ENCODE measurements around the gene EIF4B. TPM values are rescaled to one million over a fixed set of nuclear protein-coding genes. Genes with fewer than 3 reads are reported as not detected.

Gene EIF4B
- total and polyA plus RNA-seq, 2 donors (not counting 1 experiment from before 2014, with no cell fraction given): 252 to 674 TPM

DNA sequence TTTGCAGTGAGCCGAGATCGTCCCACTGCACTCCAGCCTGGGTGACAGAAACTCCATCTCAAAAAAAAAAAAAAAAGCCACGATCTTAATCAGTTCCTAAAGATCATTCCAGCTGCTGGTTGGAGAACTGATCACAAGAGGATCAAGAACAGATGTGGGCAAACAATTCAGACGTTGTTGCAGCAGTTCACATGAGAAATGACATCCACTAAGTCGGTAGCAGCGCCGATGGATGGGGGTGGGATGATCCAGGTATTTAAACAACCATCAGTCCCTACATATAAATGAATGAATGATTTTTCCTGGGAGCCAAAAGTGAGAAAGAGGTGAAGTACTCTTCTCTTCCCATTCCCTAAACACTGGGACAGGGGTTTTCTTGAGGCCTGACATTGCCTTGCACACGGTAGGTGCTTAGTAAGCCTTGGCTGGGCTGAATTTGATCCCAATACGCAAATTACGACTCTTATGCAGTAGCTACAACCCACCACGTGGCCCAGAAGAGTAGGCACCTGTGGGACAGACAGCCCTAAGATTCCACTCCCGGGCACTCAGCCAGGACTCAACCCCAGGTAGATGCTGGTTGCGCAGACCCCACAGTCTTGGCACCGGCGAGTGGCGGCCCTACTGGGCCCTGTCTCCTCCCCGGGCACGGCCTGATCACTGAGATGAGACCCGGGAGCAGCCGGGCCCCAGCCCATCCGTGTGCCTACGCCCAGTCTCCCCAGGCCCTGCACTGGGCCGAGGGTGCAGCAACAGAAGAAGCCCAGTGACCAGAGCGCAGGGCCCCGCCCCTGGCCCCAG is 72.4 kb downstream of the EIF4B start:
- Histone ChIP-seq H3K4me2 (replicated peaks; ENCODE audit: low read depth, low read length, poor library complexity, severe bottlenecking) (peak overlapping the region; percentile 82), H3K79me2 (ENCODE audit: control insufficient read depth, insufficient read depth, low read length) (peaks cover 23% of the 10 kb centered on the region), H3K27ac (ENCODE audit: low read length in 2 of 2) (peak overlapping the region; percentile 44 to 75), H4K20me1 (ENCODE audit: control insufficient read depth, insufficient read depth, low read length, poor library complexity, severe bottlenecking) (peaks cover 14% of the 10 kb centered on the region), H2AFZ (ENCODE audit: insufficient read depth, low read depth, low read length, poor library complexity, severe bottlenecking) (peak overlapping the region; percentile 99), H3K27me3 (replicated peaks in 1 of 4; ENCODE audit: control extremely low read depth in 1 of 4, control insufficient read depth in 3 of 4, insufficient read depth in 4 of 4, low read length in 3 of 4) (peaks cover 0 to 8% (median 0%) of the 10 kb centered on the region in 4 experiments), H3K36me3 (replicated peaks in 1 of 2; ENCODE audit: control extremely low read depth in 1 of 2, control insufficient read depth in 1 of 2, extremely low read depth in 1 of 2, insufficient read depth in 2 of 2, low read length in 1 of 2) (peaks cover 0 to 30% of the 10 kb centered on the region in 2 experiments), H3K9me3 (ENCODE audit: control extremely low read depth in 1 of 3, control insufficient read depth in 2 of 3, insufficient read depth in 1 of 3, low read length in 2 of 3) (no peaks in the 10 kb centered on the region), H3K4me1 (ENCODE audit: control insufficient read depth in 2 of 2, insufficient read depth in 2 of 2, low read length in 2 of 2) (peaks cover 10 to 17% of the 10 kb centered on the region in 2 donors), H3K4me3 (ENCODE audit: control extremely low read depth in 1 of 5, extremely low read depth in 1 of 5, insufficient read depth in 1 of 5, low read depth in 2 of 5, low read length in 4 of 5) (peak overlapping the region; percentile 60 to 98 (median 80)), H3K9ac (ENCODE audit: low read length) (peak overlapping the region; percentile 81)
- ChIA-PET POLR2A (interaction anchor here (0.7 to 1.5 kb wide), 12 partner anchors 10 to 1840 kb away, joined by 3 to 11 read pairs (median 4); partner anchors contain the start of genes DAZAP2, IGFBP6, PFDN5 and TARBP2), CTCF (interaction anchor here (0.5 to 6.9 kb wide), 9 partner anchors 10 to 243 kb away, joined by 3 to 62 read pairs (median 6); partner anchors contain the start of genes AAAS, CSAD, EIF4B and IGFBP6)
- peaks cover 4% of the 10 kb centered on the region for H3K27me3 Mint-ChIP-seq
- no peaks in the 10 kb centered on the region for H3K9me3 Mint-ChIP-seq (ENCODE audit: insufficient read depth)
- TF ChIP-seq, protein P1, sequence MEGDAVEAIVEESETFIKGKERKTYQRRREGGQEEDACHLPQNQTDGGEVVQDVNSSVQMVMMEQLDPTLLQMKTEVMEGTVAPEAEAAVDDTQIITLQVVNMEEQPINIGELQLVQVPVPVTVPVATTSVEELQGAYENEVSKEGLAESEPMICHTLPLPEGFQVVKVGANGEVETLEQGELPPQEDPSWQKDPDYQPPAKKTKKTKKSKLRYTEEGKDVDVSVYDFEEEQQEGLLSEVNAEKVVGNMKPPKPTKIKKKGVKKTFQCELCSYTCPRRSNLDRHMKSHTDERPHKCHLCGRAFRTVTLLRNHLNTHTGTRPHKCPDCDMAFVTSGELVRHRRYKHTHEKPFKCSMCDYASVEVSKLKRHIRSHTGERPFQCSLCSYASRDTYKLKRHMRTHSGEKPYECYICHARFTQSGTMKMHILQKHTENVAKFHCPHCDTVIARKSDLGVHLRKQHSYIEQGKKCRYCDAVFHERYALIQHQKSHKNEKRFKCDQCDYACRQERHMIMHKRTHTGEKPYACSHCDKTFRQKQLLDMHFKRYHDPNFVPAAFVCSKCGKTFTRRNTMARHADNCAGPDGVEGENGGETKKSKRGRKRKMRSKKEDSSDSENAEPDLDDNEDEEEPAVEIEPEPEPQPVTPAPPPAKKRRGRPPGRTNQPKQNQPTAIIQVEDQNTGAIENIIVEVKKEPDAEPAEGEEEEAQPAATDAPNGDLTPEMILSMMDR (IDR thresholded peaks at IDR 0.05): peak; percentile 18
- no peak for TF ChIP-seq EZH2 (IDR thresholded peaks at IDR 0.05; ENCODE audit: borderline replicate concordance, insufficient read depth, low read depth, low read length, poor library complexity, severe bottlenecking)
- intact Hi-C loops (cut with micrococcal nuclease): loop anchor here (1.0 to 10.0 kb wide), 6 partner anchors 12 to 246 kb away; partner anchors contain the start of genes AAAS, CSAD, EIF4B and IGFBP6
- H3K27ac Mint-ChIP-seq: peak overlapping the region; percentile 95
- DNase-seq (peak; percentile 69), ATAC-seq (ENCODE audit: low read depth) (peak; percentile 6)
- 2% methylated on average over 17 of the region's 25 CpGs for WGBS (ENCODE audit: insufficient coverage)
- H3K4me1 Mint-ChIP-seq: peaks cover 35% of the 10 kb centered on the region
- H3K4me3 Mint-ChIP-seq: peak overlapping the region; percentile 95
